DND-41 (cell line): ENCODE data around the gene ACSL5.

Experiments used
- EZH2 ChIP-seq: IDR thresholded peaks from 3 replicates; pipeline ENCODE4 v1.6.1; 2012; ENCODE audit warnings: borderline replicate concordance, low read depth, mild to moderate bottlenecking, moderate library complexity, low read length, inconsistent platforms; ENCODE audit not compliant: severe bottlenecking
- TF ChIP-seq, protein P1 (sequence below): IDR thresholded peaks from 2 replicates; pipeline ENCODE4 v1.5.1; 2012; ENCODE audit warnings: borderline replicate concordance, low read length, moderate library complexity, mild to moderate bottlenecking; ENCODE audit not compliant: poor library complexity, severe bottlenecking; ENCODE audit errors: extremely low read depth

GRCh38 chr10:112367516-112367915 is 6.4 kb upstream of the ACSL5 start:
- TF ChIP-seq, protein P1, sequence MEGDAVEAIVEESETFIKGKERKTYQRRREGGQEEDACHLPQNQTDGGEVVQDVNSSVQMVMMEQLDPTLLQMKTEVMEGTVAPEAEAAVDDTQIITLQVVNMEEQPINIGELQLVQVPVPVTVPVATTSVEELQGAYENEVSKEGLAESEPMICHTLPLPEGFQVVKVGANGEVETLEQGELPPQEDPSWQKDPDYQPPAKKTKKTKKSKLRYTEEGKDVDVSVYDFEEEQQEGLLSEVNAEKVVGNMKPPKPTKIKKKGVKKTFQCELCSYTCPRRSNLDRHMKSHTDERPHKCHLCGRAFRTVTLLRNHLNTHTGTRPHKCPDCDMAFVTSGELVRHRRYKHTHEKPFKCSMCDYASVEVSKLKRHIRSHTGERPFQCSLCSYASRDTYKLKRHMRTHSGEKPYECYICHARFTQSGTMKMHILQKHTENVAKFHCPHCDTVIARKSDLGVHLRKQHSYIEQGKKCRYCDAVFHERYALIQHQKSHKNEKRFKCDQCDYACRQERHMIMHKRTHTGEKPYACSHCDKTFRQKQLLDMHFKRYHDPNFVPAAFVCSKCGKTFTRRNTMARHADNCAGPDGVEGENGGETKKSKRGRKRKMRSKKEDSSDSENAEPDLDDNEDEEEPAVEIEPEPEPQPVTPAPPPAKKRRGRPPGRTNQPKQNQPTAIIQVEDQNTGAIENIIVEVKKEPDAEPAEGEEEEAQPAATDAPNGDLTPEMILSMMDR, result no peak
- TF ChIP-seq EZH2, result no peak
